HG03097 (cell line): Measurements from ENCODE around the gene SV2C.
A peak's percentile ranks its signal among the peaks of the same experiment; 100 is the strongest.

ENCODE experiments used
- ATAC-seq: cut with Tn5 transposase; IDR thresholded peaks from one replicate; pipeline ENCODE4 v1.9.1; 2021; ENCODE audit not compliant: unreplicated experiment, low FRiP score

Gene SV2C

GRCh38 chr5:76399268-76399667 lies 316.1 kb downstream of the SV2C start:
- ATAC-seq, result no peak

DNA sequence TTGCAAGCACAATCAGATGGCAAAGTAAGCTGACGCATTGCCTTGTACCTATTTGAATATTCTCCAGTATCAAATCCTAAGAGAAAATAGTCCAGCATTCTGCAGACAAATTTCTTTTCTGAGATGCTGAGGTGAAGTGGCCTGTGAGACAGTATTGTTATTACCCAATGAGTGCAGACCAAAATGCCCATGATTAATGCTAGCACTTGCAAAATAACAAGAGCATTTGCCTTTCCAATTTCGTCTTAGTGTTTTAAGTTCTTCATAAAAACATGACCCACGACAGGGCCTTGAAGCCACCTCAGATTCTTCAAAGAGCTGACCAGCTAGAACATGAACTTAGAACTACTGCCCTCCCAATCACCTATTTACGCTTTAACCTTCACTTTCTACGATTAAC lies 317.3 kb downstream of the SV2C start:
- ATAC-seq, result no peak

GRCh38 chr5:76401801-76402250 lies 318.6 kb downstream of the SV2C start:
- no peak for ATAC-seq

DNA sequence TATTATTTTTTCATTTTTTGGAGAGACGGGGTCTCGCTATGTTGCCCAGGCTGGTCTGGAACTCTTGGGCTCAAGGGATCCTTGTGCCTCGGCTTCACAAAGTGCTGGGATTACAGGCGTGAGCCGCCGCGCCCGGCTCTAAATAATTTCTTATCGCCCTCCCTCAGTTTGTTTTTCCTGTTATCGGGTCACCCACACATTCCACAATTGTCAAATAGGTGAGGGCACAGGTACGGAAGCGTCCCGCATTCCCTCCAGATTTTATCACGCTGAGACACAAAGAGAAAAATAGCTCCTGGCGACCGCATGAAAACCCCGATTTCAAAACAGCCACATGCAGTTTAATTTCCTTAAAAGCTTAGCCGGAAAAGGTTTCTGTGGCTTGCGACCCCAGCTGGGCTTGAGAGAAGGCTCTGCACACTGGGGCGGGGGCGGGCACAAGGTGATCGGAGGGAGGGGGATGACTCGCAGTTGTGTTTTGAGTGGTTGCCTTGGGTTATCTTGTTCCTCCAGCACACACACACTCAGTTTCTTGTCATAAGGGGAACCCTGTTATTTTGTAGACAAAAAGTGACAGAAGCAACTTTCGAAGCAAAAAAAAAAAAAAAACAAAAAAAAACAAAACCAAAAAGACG lies 319.2 kb downstream of the SV2C start:
- ATAC-seq, result peak; percentile 25

- peak; percentile 51 for ATAC-seq
These were observed 319.9 kb downstream of the SV2C start, which contains the start of gene IQGAP2 for GRCh38 chr5:76402886-76403765. Gene IQGAP2 (plus strand): TSS chr5:76403285. CDS start chr5:76403546, 261 bp downstream.
